ENCODE results near the gene PLS1.

The PLS1 gene

GRCh38 chr3:142624341-142625152 is 28.4 kb downstream of the PLS1 start:
- ATAC-seq = no peak
- TF ChIP-seq SNAI2 (CRISPR knock-in tag; IDR thresholded peaks at IDR 0.05) = no peak
- no peak for TF ChIP-seq PATZ1 (CRISPR knock-in tag; IDR thresholded peaks at IDR 0.05; ENCODE audit: borderline replicate concordance)
- TF ChIP-seq, protein P1, sequence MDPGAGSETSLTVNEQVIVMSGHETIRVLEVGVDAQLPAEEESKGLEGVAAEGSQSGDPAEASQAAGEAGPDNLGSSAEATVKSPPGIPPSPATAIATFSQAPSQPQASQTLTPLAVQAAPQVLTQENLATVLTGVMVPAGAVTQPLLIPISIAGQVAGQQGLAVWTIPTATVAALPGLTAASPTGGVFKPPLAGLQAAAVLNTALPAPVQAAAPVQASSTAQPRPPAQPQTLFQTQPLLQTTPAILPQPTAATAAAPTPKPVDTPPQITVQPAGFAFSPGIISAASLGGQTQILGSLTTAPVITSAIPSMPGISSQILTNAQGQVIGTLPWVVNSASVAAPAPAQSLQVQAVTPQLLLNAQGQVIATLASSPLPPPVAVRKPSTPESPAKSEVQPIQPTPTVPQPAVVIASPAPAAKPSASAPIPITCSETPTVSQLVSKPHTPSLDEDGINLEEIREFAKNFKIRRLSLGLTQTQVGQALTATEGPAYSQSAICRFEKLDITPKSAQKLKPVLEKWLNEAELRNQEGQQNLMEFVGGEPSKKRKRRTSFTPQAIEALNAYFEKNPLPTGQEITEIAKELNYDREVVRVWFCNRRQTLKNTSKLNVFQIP (CRISPR knock-in tag; IDR thresholded peaks at IDR 0.05; ENCODE audit: borderline replicate concordance, low read depth) = no peak
- TF ChIP-seq CSDC2 (CRISPR knock-in tag; IDR thresholded peaks at IDR 0.05) = no peak
- TF ChIP-seq, protein P2, sequence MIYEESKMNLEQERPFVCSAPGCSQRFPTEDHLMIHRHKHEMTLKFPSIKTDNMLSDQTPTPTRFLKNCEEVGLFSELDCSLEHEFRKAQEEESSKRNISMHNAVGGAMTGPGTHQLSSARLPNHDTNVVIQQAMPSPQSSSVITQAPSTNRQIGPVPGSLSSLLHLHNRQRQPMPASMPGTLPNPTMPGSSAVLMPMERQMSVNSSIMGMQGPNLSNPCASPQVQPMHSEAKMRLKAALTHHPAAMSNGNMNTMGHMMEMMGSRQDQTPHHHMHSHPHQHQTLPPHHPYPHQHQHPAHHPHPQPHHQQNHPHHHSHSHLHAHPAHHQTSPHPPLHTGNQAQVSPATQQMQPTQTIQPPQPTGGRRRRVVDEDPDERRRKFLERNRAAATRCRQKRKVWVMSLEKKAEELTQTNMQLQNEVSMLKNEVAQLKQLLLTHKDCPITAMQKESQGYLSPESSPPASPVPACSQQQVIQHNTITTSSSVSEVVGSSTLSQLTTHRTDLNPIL (CRISPR knock-in tag; IDR thresholded peaks at IDR 0.05; ENCODE audit: low read depth) = no peak
- TF ChIP-seq ISL1 (CRISPR knock-in tag; IDR thresholded peaks at IDR 0.05) = no peak
- TF ChIP-seq, protein P3, sequence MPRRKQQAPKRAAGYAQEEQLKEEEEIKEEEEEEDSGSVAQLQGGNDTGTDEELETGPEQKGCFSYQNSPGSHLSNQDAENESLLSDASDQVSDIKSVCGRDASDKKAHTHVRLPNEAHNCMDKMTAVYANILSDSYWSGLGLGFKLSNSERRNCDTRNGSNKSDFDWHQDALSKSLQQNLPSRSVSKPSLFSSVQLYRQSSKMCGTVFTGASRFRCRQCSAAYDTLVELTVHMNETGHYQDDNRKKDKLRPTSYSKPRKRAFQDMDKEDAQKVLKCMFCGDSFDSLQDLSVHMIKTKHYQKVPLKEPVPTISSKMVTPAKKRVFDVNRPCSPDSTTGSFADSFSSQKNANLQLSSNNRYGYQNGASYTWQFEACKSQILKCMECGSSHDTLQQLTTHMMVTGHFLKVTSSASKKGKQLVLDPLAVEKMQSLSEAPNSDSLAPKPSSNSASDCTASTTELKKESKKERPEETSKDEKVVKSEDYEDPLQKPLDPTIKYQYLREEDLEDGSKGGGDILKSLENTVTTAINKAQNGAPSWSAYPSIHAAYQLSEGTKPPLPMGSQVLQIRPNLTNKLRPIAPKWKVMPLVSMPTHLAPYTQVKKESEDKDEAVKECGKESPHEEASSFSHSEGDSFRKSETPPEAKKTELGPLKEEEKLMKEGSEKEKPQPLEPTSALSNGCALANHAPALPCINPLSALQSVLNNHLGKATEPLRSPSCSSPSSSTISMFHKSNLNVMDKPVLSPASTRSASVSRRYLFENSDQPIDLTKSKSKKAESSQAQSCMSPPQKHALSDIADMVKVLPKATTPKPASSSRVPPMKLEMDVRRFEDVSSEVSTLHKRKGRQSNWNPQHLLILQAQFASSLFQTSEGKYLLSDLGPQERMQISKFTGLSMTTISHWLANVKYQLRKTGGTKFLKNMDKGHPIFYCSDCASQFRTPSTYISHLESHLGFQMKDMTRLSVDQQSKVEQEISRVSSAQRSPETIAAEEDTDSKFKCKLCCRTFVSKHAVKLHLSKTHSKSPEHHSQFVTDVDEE (CRISPR knock-in tag; IDR thresholded peaks at IDR 0.05) = no peak
- TF ChIP-seq CSRNP3 (CRISPR knock-in tag; IDR thresholded peaks at IDR 0.05) = no peak
- TF ChIP-seq ZNF565 (CRISPR knock-in tag; conservative IDR thresholded peaks at IDR 0.05; ENCODE audit: low read depth) = no peak
- TF ChIP-seq GLIS3 (CRISPR knock-in tag; IDR thresholded peaks at IDR 0.05) = no peak
- no peak for TF ChIP-seq ZNF8 (CRISPR knock-in tag; IDR thresholded peaks at IDR 0.05)
- no peak for TF ChIP-seq PPARA (CRISPR knock-in tag; IDR thresholded peaks at IDR 0.05; ENCODE audit: borderline replicate concordance)
- no peak for TF ChIP-seq BACH2 (CRISPR knock-in tag; IDR thresholded peaks at IDR 0.05; ENCODE audit: borderline replicate concordance)

- TF ChIP-seq, protein P3 (CRISPR knock-in tag; IDR thresholded peaks at IDR 0.05) = no peak
- no peak for TF ChIP-seq ZFP3 (CRISPR knock-in tag; IDR thresholded peaks at IDR 0.05)
- TF ChIP-seq ZNF70 (CRISPR knock-in tag; IDR thresholded peaks at IDR 0.05) = no peak
- TF ChIP-seq SNAI2 (CRISPR knock-in tag; IDR thresholded peaks at IDR 0.05) = no peak
- no peak for TF ChIP-seq ESRRG (CRISPR knock-in tag; IDR thresholded peaks at IDR 0.05)
- no peak for TF ChIP-seq ZC3H10 (CRISPR knock-in tag; IDR thresholded peaks at IDR 0.05)
- no peak for ATAC-seq
Measured at GRCh38 chr3:142625153-142625440, 28.9 kb downstream of the PLS1 start.

- ATAC-seq = no peak
- TF ChIP-seq CSRNP3 (CRISPR knock-in tag; IDR thresholded peaks at IDR 0.05) (no peak), ZNF70 (CRISPR knock-in tag; IDR thresholded peaks at IDR 0.05) (no peak), RARB (CRISPR knock-in tag; IDR thresholded peaks at IDR 0.05) (no peak), CSDC2 (CRISPR knock-in tag; IDR thresholded peaks at IDR 0.05) (no peak), TOX (CRISPR knock-in tag; IDR thresholded peaks at IDR 0.05; ENCODE audit: borderline replicate concordance) (no peak), SNAI2 (CRISPR knock-in tag; IDR thresholded peaks at IDR 0.05) (no peak)
Measured at GRCh38 chr3:142626971-142627370, 30.8 kb downstream of the PLS1 start.
